Duodenal mucosa (tissue), 2 donors: ENCODE measurements around the gene BTBD3.

ENCODE experiments used
- H3K27ac ChIP-seq: one replicate; pipeline ENCODE4 v1.7.0; 2013; ENCODE audit warnings: low read depth, low read length
- H3K27me3 ChIP-seq, 2 donors: one replicate each; pipeline ENCODE4 v1.7.0; 2013; ENCODE audit warnings: low read length in 2 of 2, control low read depth in 1 of 2; ENCODE audit not compliant: insufficient read depth in 2 of 2, control insufficient read depth in 1 of 2
- H3K36me3 ChIP-seq, 2 donors: one replicate each; pipeline ENCODE4 v1.7.0; 2013; ENCODE audit warnings: low read length in 2 of 2, control low read depth in 1 of 2; ENCODE audit not compliant: insufficient read depth in 2 of 2, control insufficient read depth in 1 of 2
- H3K4me1 ChIP-seq, 2 donors: one replicate each; pipeline ENCODE4 v1.7.0; 2013; ENCODE audit warnings: low read length in 2 of 2, control low read depth in 1 of 2; ENCODE audit not compliant: insufficient read depth in 2 of 2, control insufficient read depth in 1 of 2
- H3K4me3 ChIP-seq, 2 donors: one replicate each; pipeline ENCODE4 v1.7.0; 2013; ENCODE audit warnings: low read length in 2 of 2, low read depth in 1 of 2
- H3K9ac ChIP-seq, 2 donors: one replicate each; pipeline ENCODE4 v1.7.0; 2013; ENCODE audit warnings: low read length in 2 of 2, low read depth in 1 of 2
- H3K9me3 ChIP-seq, 2 donors: one replicate each; pipeline ENCODE4 v1.7.0; 2013; ENCODE audit warnings: low read length in 2 of 2, control low read depth in 1 of 2; ENCODE audit not compliant: control insufficient read depth in 1 of 2

The BTBD3 gene

DNA sequence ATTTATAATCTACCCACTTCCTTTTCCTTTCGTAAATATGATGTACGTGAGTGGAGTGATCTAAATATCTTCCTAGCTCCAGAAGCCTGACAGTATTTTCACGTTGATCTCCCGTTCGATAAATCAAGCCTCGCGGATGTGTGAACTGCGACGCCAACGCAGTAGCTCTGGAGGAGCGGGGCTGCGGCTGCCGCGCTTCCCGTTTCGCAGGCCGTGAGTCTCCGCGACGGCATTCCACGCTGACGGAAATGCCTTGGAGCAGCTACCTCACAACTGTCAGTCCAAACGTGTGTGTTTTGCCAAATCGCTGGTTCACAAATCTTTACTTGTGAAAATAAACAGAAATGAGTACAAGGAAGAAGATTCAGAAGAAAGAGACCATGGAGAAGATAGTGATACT lies 41.2 kb downstream of the BTBD3 start:
- H3K36me3 ChIP-seq, result no peaks in the 10 kb centered on the region
- H3K9me3 ChIP-seq, result peaks cover 4 to 9% of the 10 kb centered on the region in 2 donors
- no peaks in the 10 kb centered on the region for H3K27me3 ChIP-seq
- no peak overlapping the region for H3K9ac ChIP-seq
- no peak overlapping the region for H3K4me3 ChIP-seq
- no peaks in the 10 kb centered on the region for H3K4me1 ChIP-seq
- no peak overlapping the region for H3K27ac ChIP-seq

- H3K9me3 ChIP-seq, result no peaks in the 10 kb centered on the region
- H3K9ac ChIP-seq, result no peak overlapping the region
- H3K4me3 ChIP-seq, result no peak overlapping the region
- H3K27ac ChIP-seq, result no peak overlapping the region
- H3K36me3 ChIP-seq, result no peaks in the 10 kb centered on the region
- H3K4me1 ChIP-seq, result peaks cover 0 to 2% of the 10 kb centered on the region in 2 donors
- no peaks in the 10 kb centered on the region for H3K27me3 ChIP-seq
These were observed 47.9 kb downstream of the BTBD3 start for GRCh38 chr20:11965602-11966001.

- H3K27ac ChIP-seq, result no peak overlapping the region
- peaks cover 0 to 2% of the 10 kb centered on the region in 2 donors for H3K4me1 ChIP-seq
- no peaks in the 10 kb centered on the region for H3K9me3 ChIP-seq
- no peak overlapping the region for H3K4me3 ChIP-seq
- no peaks in the 10 kb centered on the region for H3K36me3 ChIP-seq
- no peak overlapping the region for H3K9ac ChIP-seq
- H3K27me3 ChIP-seq, result no peaks in the 10 kb centered on the region
These were observed 48.5 kb downstream of the BTBD3 start for GRCh38 chr20:11966186-11966585.

DNA sequence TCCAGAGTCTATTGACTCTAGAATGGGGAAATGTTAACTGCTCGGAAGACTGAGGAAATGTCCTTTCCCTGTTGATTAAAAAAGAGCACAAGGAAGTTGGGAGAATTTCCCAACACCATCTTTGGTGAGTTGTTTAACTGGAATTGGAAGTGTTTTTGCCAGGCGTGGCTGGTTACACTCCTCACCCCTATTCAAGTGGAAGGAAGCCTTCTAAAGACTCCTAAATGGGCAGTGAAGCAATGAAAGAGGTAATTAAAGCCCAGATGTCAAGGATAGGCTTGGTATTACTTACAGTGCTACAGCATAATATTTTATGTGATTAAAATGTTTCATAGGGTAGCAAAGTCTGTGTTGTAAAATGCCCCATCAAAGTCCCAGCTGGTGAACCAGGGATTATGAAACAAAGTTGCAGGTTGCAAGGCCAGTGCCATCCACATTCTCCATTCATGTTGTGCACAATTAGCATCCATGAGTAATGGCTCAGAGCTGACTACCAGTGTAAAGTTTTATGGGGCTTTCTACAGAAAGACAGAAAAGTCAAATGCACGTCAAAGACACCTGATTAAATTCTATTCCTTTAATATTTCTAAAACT lies 52.6 kb downstream of the BTBD3 start:
- no peaks in the 10 kb centered on the region for H3K9me3 ChIP-seq
- no peak overlapping the region for H3K9ac ChIP-seq
- no peak overlapping the region for H3K4me3 ChIP-seq
- no peaks in the 10 kb centered on the region for H3K27me3 ChIP-seq
- H3K27ac ChIP-seq, result no peak overlapping the region
- H3K4me1 ChIP-seq, result peaks cover 0 to 2% of the 10 kb centered on the region in 2 donors
- no peaks in the 10 kb centered on the region for H3K36me3 ChIP-seq

GRCh38 chr20:11972478-11972877 lies 54.8 kb downstream of the BTBD3 start:
- H3K4me3 ChIP-seq, result no peak overlapping the region
- H3K9me3 ChIP-seq, result peaks cover 0 to 4% of the 10 kb centered on the region in 2 donors
- H3K9ac ChIP-seq, result no peak overlapping the region
- H3K27me3 ChIP-seq, result no peaks in the 10 kb centered on the region
- no peak overlapping the region for H3K27ac ChIP-seq
- no peaks in the 10 kb centered on the region for H3K36me3 ChIP-seq
- peaks cover 0 to 2% of the 10 kb centered on the region in 2 donors for H3K4me1 ChIP-seq
